NT2/D1 (cell line): Measurements from ENCODE around the gene PITPNM3.

Source experiments
- SUZ12 ChIP-seq: IDR thresholded peaks from 2 replicates; pipeline ENCODE4 v1.6.1; 2011; ENCODE audit not compliant: insufficient read length, insufficient read depth; ENCODE audit errors: extremely low read depth
- YY1 ChIP-seq: IDR thresholded peaks from 2 replicates; pipeline ENCODE4 v1.6.1; 2011; ENCODE audit not compliant: insufficient read length, insufficient read depth
- ZNF274 ChIP-seq: IDR thresholded peaks from 2 replicates; pipeline ENCODE4 v1.6.1; 2011; ENCODE audit warnings: mild to moderate bottlenecking, low read depth, low read length

GRCh38 chr17:6408735-6409134, 147.6 kb downstream of the PITPNM3 start:
- TF ChIP-seq YY1 = no peak
- TF ChIP-seq ZNF274 = no peak
- no peak for TF ChIP-seq SUZ12
